Heart left ventricle (tissue), 13 donors: ENCODE measurements around the gene SPANXN2.

ENCODE experiments used
- CTCF ChIP-seq, 12 donors: fragments of 200-600 bp; sonication (generic) in 4 of 12; IDR thresholded peaks; one replicate each; pipeline versions ENCODE4 v1.5.0 to v1.8.0; 2018 to 2022; ENCODE audit warnings: antibody characterized with exemption in 12 of 12, mild to moderate bottlenecking in 5 of 12
- POLR2A ChIP-seq, 2 donors: fragments of 450-650 bp; IDR thresholded peaks; one replicate each; pipeline ENCODE4 v1.6.1; 2017; ENCODE audit warnings: antibody characterized with exemption in 2 of 2, mild to moderate bottlenecking in 2 of 2, moderate library complexity in 2 of 2
- donor health status: ischemic (EF 13 %, LVEDD 7.1; RV severe dilation, severe dysfunction).
- donor health status: DM: no; HTN: yes; CAD: no.
- donor health status: DM: no; HTN: no; CAD: no.
- donor health status: ischemic (EF 25% LVEDD 6.9; RV normal size, moderate dysfunction).
- donor health status: ischemic (EF 25% LVEDD 5.7; RV mildly dilated, moderate dysfunction).
- donor health status: ischemic (EF 35%, LVEDD 5.7; RV mildly dilated, moderate dysfunction).
- donor health status: nonischemic (EF 11% LVEDD 7.7; RV severe dilation, severe dysfunction).
- donor health status: DM: yes; HTN: yes; CAD: no.
- donor health status: PGD.
- donor health status: ischemic (EF 29% LVEDD 5.4; RV normal size, mild dysfunction).
- donor health status: nonischemic (EF 23%, LVEDD 6.1; RV moderate dilation, normal function).

- no peak for TF ChIP-seq CTCF (IDR thresholded peaks at IDR 0.05)
- no peak for TF ChIP-seq POLR2A (IDR thresholded peaks at IDR 0.05)
Observed at GRCh38 chrX:143757375-143757774, 36.8 kb upstream of the SPANXN2 start.
